Osteoblast (primary cell): Measurements from ENCODE around the gene SHISA6. TPM values are rescaled to one million over a fixed set of nuclear protein-coding genes. Genes with fewer than 3 reads are reported as not detected.

Experiments used
- DNase-seq: peaks from one replicate; pipeline ENCODE4 v3.0.0; 2011; ENCODE audit warnings: low spot score, mixed read lengths; ENCODE audit not compliant: insufficient read length; ENCODE audit errors: missing footprints
- H2AFZ ChIP-seq: 2 replicates; pipeline ENCODE4 v1.6.0; 2011; ENCODE audit warnings: mild to moderate bottlenecking, low read length
- H3K27ac ChIP-seq: 2 replicates; pipeline ENCODE4 v1.5.1; 2011; ENCODE audit warnings: mild to moderate bottlenecking, low read depth, low read length, moderate library complexity
- H3K27me3 ChIP-seq: 2 replicates; pipeline ENCODE4 v1.6.0; 2012; ENCODE audit warnings: mild to moderate bottlenecking, control low read depth, inconsistent platforms, low read length, moderate library complexity; ENCODE audit not compliant: insufficient read depth
- H3K36me3 ChIP-seq: 2 replicates; pipeline ENCODE4 v1.5.1; 2011; ENCODE audit warnings: mild to moderate bottlenecking, low read length, control low read depth, moderate library complexity; ENCODE audit not compliant: insufficient read depth
- H3K4me1 ChIP-seq: 2 replicates; pipeline ENCODE4 v1.5.1; 2011; ENCODE audit warnings: mild to moderate bottlenecking, low read length, control low read depth, moderate library complexity; ENCODE audit not compliant: insufficient read depth
- H3K4me2 ChIP-seq: 2 replicates; pipeline ENCODE4 v1.6.0; 2011; ENCODE audit warnings: mild to moderate bottlenecking, low read length; ENCODE audit not compliant: insufficient read depth
- H3K4me3 ChIP-seq: fragments of 200-600 bp; sonication (generic); 3 replicates; pipeline ENCODE4 v1.5.1; 2012; ENCODE audit warnings: mild to moderate bottlenecking, low read length, inconsistent platforms; ENCODE audit not compliant: insufficient read depth
- H3K79me2 ChIP-seq: 2 replicates; pipeline ENCODE4 v1.6.0; 2012; ENCODE audit warnings: mild to moderate bottlenecking, low read length, control low read depth, inconsistent platforms; ENCODE audit not compliant: insufficient read depth
- H3K9me3 ChIP-seq: 2 replicates; pipeline ENCODE4 v1.5.1; 2011; ENCODE audit warnings: low read depth, low read length, control low read depth
- H4K20me1 ChIP-seq: 2 replicates; pipeline ENCODE4 v1.6.0; 2012; ENCODE audit warnings: mild to moderate bottlenecking, low read length, control low read depth; ENCODE audit not compliant: insufficient read depth
- total RNA-seq: library from RNA; depleted of rRNA; stranded (reverse); fragments of >200 nt; gene quantifications from 2 replicates; pipeline ENCODE4 v1.2.3, GENCODE V29; 2012
- TF ChIP-seq, protein P1 (sequence below): IDR thresholded peaks from 2 replicates; pipeline ENCODE4 v1.5.1; 2011; ENCODE audit warnings: mild to moderate bottlenecking, low read depth, low read length, moderate library complexity; ENCODE audit errors: extremely low read depth

Gene SHISA6
- total RNA-seq, 1 donor = not detected

DNA sequence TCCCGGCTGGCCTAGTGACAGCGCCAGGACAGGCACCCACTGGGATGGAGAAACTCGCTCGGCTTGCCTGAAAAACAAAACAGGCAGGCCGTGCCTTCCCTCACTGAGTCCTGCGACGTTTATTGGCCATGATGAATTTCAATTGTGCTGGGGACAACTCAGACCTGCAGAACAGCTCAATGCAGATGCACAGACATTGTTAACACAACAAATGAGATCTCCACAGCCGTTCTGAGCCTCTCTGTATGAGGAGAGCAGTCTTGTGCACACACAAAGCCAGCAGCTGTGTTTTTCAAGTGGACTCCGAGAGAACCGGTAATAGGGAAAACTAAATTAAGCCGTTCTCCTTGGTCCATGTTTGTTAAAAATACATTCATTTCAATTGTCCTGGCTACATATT lies 15.9 kb downstream of the SHISA6 start:
- TF ChIP-seq, protein P1, sequence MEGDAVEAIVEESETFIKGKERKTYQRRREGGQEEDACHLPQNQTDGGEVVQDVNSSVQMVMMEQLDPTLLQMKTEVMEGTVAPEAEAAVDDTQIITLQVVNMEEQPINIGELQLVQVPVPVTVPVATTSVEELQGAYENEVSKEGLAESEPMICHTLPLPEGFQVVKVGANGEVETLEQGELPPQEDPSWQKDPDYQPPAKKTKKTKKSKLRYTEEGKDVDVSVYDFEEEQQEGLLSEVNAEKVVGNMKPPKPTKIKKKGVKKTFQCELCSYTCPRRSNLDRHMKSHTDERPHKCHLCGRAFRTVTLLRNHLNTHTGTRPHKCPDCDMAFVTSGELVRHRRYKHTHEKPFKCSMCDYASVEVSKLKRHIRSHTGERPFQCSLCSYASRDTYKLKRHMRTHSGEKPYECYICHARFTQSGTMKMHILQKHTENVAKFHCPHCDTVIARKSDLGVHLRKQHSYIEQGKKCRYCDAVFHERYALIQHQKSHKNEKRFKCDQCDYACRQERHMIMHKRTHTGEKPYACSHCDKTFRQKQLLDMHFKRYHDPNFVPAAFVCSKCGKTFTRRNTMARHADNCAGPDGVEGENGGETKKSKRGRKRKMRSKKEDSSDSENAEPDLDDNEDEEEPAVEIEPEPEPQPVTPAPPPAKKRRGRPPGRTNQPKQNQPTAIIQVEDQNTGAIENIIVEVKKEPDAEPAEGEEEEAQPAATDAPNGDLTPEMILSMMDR = no peak
- no peaks in the 10 kb centered on the region for H3K4me1 ChIP-seq
- no peak overlapping the region for H2AFZ ChIP-seq
- no peaks in the 10 kb centered on the region for H3K9me3 ChIP-seq
- no peaks in the 10 kb centered on the region for H3K36me3 ChIP-seq
- no peak for DNase-seq
- no peak overlapping the region for H3K27ac ChIP-seq
- H3K4me2 ChIP-seq = no peak overlapping the region
- no peaks in the 10 kb centered on the region for H4K20me1 ChIP-seq
- no peaks in the 10 kb centered on the region for H3K79me2 ChIP-seq
- no peak overlapping the region for H3K4me3 ChIP-seq
- no peaks in the 10 kb centered on the region for H3K27me3 ChIP-seq

GRCh38 chr17:11264183-11264871 lies 23.3 kb downstream of the SHISA6 start:
- no peak for DNase-seq

GRCh38 chr17:11267999-11268575 lies 27.1 kb downstream of the SHISA6 start:
- H3K9me3 ChIP-seq = peaks cover 3% of the 10 kb centered on the region
- no peaks in the 10 kb centered on the region for H3K79me2 ChIP-seq
- no peaks in the 10 kb centered on the region for H3K36me3 ChIP-seq
- no peaks in the 10 kb centered on the region for H3K4me1 ChIP-seq
- H3K27me3 ChIP-seq = no peaks in the 10 kb centered on the region
- H2AFZ ChIP-seq = no peak overlapping the region
- no peak overlapping the region for H3K4me3 ChIP-seq
- TF ChIP-seq, protein P1 = no peak
- no peaks in the 10 kb centered on the region for H4K20me1 ChIP-seq
- no peak overlapping the region for H3K27ac ChIP-seq
- no peak overlapping the region for H3K4me2 ChIP-seq
- DNase-seq = no peak

More at GRCh38 chr17:11264183-11264871, 23.3 kb downstream of the SHISA6 start:
- TF ChIP-seq, protein P1 = no peak
- H3K9me3 ChIP-seq = peaks cover 3% of the 10 kb centered on the region
- no peak overlapping the region for H3K4me3 ChIP-seq
- H3K4me2 ChIP-seq = no peak overlapping the region
- no peaks in the 10 kb centered on the region for H3K36me3 ChIP-seq
- no peaks in the 10 kb centered on the region for H3K79me2 ChIP-seq
- H3K4me1 ChIP-seq = no peaks in the 10 kb centered on the region
- no peak overlapping the region for H2AFZ ChIP-seq
- H3K27ac ChIP-seq = no peak overlapping the region
- H4K20me1 ChIP-seq = no peaks in the 10 kb centered on the region
- H3K27me3 ChIP-seq = no peaks in the 10 kb centered on the region

DNA sequence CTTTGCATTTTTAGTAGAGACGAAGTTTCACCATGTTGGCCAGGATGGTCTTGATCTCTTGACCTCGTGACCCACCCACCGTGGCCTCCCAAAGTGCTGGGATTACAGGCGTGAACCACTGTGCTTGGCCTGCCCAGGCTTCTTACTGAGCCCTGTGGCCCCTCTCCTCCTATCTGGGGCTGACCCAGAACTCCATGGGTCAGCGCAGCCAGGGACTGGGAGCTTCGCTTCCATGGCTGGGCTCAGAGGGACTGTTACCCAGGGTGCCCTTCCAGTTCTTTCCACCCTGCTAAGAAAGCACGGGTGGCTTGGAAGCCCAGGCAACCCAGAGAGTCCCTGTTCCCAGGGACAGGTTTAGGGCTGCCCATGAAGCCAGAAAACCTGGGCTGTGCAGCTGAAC lies 28.2 kb downstream of the SHISA6 start:
- TF ChIP-seq, protein P1 = no peak
- no peaks in the 10 kb centered on the region for H3K79me2 ChIP-seq
- no peaks in the 10 kb centered on the region for H3K4me1 ChIP-seq
- no peak overlapping the region for H3K4me3 ChIP-seq
- no peak overlapping the region for H3K4me2 ChIP-seq
- no peaks in the 10 kb centered on the region for H3K36me3 ChIP-seq
- no peaks in the 10 kb centered on the region for H4K20me1 ChIP-seq
- no peak overlapping the region for H2AFZ ChIP-seq
- DNase-seq = no peak
- no peaks in the 10 kb centered on the region for H3K9me3 ChIP-seq
- no peak overlapping the region for H3K27ac ChIP-seq
- no peaks in the 10 kb centered on the region for H3K27me3 ChIP-seq
